ENCODE results near the gene SERP1.
"Not testable (repeated sequence)": the region's sequence is repeated elsewhere in the genome, so short reads cannot be mapped to it uniquely, and the experiment has no call there.

SERP1 gene

DNA sequence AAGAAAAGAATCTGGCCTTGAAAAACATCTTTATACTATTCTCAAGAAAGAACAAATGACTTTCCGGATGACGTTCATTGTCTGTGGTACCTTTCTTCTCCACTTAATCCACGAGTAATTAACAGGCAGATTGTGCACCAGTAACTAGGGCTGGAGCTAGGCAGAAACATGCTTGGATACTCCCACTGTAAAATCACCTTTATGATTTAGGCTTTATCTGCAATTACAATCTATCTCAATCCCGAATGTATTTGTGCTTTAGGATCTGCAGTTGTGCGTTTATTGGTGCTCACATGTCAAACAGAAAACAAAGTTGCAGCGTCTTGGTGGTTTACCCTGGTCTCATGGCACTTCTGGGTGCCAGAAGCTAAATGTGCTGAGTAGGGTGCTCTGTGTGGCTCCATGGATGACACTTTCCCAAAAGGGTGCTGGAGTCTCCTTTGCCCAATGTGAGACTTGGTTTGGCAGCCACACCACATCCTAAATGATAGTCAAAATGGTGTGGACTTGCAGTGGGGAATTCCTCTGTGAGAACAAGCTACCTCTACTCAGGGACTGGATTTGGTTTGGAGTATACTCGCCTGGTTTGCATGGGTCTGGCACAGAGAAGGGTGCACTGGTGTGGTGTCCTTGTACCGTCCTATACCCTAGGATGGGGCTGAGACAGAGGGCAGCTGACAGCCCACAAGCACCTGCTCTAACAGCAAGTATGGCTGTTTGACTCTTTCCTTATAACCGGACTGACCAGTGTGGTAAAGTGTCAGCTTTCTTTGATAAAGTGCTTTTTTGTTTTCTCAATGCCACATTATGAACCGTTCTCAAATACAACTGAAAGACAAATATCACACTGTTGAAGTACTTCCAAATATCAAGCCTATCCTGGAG, 7.7 kb downstream of the SERP1 start:
- DNase-seq: no peak

DNA sequence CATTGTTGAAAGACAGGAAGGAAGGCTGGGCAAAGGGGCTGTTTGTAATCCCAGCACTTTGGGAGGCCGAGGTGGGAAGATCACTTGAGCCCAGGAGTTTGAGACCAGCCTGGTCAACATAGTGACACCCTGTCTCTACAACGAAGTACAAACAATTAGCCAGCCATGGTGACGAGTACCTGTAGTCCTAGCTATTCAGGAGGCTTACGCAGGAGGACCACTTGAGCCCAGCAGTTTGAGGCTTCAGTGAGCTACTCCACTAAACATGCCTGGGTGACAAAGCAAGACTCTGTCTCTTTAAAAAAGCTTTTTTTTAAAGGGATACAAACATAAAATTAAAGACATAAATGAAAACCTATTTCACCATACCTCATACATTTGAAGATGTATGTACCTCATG, 11.1 kb downstream of the SERP1 start:
- DNase-seq: no peak

DNA sequence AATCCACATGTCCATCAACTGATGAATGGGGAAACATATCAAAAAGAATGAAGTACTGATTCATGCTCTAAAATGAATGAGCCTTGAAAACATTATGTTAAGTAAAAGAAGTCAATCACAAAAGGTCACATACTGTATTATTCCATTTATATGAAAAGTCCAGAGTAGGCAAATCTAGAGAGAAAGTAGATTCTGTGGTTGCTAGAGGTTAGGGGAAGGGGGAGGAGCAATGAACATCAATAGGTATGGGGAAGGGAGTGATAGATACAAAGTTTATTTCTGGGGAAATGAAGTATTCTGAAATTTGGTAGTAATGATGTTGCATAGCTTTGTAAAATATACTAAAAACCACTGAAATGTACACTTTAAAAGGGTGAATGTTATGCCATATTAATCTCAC, 14.5 kb downstream of the SERP1 start:
- no peak for DNase-seq

DNA sequence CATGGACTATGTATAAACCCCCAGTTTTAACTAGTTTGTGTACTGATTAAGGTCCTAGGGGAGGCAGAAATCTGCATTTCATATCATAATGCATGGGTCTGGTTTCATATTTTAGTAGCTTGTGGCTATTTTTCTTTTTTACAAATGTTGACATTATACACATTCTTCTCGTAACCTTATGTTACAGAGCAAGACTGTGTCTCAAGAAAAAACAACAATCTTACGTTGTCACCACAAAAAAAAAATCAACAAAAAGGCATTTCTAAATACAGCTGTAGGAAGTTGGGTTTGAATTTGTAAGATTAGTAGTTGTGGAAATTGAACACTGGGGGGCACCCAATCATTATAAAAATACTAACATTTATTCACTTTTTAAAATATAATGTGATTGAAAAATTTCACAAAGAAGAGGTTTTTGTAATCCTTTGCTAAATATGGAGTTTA, 17.9 kb downstream of the SERP1 start:
- DNase-seq: no peak

DNA sequence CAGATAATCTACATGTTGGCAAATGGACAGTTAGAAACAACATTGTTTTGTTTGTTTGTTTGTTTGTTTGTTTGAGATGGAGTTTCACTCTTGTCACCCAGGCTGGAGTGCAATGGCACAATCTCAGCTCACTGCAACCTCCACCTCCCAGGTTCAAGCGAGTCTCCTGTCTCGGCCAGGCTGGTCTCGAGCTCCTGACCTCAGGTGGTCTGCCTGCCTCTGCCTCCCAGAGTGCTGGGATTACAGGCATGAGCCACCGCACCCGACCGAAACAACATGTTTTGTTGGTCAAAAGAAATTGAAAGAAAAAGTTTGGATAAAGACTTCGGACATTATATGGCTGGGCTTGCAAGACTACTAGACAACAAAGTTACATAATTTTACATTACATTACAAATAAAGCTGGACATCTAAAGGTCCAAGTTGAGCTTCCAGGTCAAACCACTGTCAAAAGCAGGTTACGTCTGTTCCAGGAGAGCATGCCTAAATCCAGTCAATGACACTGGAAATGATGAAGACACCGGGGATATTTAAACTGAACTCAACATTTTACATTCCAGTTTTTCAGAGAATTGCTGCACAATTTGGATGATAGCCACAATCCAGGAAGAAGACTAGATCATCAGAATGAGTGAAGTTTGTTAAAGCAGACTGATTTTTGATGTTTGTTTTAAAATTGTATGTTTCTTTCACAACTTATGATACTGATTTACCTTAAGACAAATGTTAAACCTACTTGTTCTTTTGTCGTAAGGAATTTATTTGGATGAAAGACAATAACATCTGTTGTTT, 18.6 kb downstream of the SERP1 start:
- DNase-seq: no peak

DNA sequence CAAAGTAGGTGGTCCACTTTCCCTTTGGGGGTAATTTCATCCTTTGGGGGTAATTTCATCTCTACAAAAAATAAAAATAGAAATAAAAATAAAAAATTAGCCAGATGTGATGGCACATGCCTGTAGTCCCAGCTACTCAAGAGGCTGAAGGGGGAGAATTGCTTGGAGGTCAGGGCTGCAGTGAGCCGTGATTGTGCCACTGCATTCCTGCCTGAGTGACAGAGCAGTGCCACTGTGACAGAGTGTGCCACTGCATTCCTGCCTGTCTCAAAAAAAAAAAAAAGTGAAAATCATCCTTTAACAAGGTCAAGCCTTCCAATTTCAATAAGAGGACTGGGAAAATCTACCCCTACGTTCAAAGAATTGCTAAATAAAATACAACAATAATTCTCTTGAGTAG, 22.8 kb downstream of the SERP1 start:
- DNase-seq: no peak

DNA sequence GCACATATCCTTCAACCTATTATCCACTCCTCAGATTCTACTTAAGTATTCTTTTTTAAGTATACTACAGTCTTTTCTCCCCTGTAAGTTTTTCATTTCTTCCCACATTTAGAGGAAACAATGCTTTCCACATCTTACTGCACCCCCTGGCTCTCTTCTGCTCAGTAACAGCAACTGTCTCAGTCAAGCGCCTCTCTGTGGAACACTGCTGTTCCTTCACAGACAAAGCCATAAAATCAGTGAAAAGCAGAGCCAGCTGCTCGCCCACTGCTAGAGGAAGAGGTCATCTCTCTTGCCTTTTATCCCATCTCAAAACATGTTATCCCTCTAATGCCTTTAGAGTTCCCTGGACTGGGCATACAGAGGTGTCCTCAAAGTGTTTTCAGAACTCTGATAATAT, 24.8 kb downstream of the SERP1 start:
- no peak for DNase-seq

DNA sequence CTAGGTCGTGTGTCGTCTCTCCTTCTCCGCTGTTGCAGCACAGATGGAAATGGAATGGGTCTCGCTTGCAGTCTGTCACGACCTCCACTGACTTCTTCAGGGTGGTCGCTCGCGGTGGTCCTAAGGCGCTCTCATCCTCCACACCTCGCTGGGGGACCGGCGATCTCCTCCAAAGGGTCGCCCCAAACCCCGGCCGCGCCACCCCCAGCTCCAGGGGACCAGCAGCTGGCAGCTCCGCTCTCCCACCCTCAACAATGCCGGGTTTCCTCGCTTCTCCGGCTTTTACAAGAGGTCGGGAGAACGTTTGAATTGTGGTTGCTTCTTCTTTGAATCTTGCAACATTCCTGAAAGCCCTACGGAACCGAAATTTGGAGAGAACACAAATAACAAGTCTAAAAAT, 25.9 kb downstream of the SERP1 start:
- DNase-seq: no peak

DNA sequence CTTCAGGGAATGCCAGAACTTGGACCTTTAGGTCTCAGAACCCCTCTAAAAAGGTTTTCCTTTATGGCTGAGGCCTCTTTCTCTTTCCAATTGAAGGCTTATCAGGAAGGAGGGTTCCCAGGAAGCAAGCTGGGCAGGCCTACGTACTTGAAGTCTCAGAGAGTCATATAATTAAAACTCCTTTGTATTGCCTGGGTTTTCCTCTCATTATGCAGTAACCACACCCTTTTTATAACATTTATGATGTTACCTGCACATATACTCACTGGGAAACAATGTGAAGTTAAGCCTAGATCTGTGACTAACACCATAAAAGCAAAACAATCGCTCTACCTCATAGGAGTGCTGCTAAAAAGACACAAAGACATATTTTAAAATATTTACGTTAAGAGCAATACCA, 27.3 kb downstream of the SERP1 start:
- no peak for DNase-seq

DNA sequence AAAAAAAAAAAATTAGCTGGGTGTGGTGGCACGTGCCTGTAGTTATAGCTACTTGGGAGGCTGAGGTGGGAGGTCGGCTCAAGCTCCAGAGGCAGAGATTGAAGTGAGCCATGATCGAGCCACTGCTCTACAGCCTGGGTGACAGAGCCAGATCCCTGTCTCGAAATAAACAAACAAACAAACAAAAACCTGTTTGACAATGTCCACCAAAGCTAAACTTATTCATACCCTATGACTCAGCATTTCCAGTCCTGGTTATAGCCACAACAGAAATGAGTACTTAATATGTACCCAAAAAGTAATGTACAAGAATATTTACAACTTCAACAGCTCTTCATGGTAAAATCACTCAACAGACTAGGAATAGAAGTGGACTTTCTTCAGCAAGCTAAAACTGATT, 31.1 kb downstream of the SERP1 start:
- DNase-seq: no peak

DNA sequence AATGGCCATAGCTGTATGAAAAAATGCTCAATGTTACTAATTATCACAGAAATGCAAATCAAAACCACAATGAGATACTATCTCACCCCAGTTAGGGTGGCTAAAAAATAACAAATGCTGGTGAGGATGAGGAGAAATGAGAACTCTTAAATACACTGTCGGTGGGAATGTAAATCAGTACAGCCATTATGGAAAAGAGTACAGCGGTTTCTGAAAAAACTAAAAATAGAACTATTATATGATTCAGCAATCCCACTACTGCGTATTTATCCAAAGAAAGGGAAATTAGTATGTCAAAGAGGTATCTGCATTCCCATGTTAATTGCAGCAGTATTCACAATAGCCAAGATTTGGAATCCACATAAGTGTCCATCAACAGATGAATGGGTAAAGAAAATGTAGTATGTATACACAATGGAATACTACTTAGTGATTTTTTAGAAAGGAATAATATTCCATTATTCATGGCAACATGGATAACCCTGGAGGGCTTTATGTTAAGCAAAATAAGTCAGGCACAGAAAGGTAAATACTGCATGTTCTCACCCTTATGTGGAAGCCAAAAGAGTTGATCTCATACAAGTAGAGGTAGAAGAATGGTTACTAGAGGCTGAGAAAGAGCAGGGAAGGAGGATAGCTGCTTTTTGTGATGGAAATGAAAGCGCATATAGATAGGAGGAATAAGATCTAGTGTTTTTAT, 35.0 kb downstream of the SERP1 start:
- no peak for DNase-seq

DNA sequence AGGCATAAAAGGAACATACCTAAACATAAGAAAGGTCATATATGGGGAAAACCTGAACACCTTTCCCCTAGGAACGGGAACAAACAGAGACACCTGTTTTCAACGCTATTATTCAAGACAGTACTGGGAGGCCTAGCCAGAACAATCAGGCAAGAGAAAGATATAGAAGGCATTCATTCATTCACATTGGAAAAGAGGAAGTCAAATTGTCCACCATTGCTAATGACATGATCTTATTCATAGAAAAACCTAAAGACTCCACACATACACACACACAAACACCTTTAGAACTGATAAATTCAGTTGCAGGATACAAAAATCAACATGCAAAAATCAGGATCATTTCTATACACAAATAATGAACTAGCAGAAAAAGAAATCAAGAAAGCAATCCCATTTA, 36.5 kb downstream of the SERP1 start:
- DNase-seq: no peak

DNA sequence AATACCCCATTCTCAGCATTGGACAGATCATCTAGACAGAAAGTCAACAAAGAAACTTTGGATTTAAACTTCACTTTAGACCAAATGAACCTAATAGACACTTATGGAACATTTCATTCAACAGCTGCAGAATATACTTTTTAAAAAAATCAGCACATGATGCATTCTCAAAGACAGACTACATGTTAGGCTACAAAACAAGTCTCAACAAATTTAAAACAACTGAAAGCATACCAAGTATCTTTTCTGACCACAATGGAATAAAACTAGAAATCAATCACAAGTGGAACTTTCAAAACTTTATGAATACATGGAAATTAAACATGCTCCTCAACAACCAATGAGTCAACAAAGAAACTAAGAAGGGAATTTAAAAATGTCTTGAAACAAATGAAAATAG, 37.9 kb downstream of the SERP1 start:
- no peak for DNase-seq

DNA sequence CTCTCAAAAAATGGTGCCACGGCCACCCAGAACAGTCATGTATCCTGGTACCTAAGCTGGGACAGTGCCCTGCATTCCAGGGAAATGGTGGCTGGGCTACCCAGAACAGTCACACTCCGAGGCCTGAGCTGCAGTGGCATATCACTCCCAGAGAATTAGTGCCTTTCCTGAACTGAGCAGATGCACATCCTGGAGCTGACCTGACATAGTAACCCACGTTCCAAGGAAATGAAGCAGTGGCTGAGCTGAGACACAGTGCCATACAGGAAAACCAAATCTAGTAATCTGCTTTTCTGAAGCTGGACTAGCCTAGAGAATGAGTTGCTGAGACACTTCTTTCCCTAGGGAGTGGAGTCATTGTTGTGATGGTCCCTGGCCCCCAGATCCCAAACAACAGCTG, 41.8 kb downstream of the SERP1 start:
- no peak for DNase-seq

DNA sequence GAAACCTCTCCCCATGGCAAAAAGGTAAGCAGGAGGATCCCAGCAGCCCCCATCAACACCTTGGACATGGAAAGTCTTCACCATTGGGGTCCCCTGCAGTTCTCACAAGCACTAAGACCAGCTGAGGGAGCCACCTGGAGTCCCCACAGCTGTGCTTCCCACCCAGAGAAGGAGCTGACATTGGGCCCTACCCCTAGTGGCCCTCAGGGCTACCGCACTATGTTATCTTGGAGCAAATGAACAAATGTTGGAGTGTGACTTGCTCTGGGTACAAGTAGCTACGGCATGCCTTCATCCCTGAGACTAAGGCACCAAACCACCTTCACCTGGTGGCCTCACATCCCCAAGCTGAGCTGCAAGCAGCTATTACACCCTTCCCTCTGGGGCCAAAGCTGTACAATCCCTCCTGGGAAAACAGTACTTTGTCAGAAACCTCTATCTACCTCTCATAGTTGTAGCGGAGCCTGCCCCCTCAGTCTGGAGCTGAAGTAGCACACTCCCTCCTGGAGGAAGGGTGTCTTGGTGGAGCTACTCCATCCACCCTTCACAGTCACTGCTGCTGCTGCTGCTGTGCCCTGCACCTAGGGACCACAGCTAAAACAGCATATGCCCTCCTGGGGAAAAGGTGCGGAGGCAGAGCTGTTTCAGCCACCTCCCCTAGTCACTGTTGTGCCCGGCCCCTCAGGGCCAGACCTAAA, 42.7 kb downstream of the SERP1 start:
- no peak for DNase-seq

DNA sequence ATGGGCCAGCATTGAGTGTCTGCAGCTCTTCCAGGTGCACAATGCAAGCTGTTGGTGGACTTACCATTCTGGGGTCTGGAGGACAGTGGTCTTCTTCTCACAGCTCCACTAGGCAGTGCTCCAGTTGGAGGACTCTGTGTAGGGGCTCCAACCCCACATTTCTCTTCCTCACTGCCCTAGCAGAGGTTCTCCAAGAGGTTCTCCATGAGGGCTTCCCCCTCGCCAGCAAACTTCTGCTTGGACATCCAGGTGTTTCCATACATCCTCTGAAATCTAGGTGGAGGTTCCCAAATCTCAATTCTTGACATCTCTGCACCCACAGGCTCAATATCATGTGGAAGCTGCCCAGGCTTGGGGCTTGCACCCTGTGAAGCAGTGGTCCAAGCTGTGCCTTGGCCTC, 45.3 kb downstream of the SERP1 start:
- DNase-seq: not testable (repeated sequence)

DNA sequence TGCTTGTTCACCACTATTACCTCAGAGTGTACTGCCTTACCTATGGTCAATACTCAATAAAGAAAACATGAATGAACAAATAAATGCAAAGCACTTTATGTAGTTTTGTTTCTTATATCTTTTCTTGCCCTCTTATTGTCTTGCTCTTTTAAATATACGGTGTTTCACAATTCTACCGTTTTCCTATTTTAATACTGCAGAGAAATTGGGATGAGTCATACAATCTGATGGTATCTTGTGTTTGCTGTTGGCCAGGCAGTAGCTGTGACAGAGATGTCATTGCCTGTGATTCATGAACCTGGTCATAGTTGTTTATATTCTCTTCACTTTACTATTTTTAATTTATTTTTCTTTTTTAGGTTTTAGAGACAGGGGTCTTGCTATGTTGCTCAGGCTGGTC, 48.3 kb downstream of the SERP1 start:
- DNase-seq: no peak

DNA sequence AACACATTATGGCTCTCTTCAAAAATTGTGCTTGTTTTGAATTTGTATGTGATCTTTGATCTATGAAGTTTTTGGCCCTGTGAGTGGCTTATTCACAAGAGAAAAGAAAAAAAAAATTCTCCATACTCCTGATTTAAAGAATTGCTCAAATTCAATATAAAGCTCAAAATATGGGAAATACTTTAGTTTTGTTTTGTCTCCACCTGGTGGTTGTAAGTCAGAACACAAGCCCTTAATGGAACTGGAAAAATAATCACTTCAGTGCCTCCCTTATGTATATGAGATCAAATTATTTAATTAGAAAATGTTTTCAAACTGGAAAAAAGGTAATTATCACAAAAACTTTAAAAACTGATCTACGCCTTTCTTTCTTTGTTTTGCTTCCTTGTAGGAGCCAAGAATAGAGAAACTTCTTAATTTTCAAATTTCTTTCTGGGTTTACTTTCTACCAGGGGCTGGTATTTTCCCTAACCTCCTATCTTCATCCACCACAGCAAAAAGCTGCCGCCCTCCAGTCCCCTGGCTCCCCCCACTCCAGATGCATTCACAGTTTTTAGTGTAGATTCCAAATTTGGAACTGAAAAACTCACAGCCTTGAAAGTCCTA, 50.6 kb downstream of the SERP1 start:
- DNase-seq: no peak

DNA sequence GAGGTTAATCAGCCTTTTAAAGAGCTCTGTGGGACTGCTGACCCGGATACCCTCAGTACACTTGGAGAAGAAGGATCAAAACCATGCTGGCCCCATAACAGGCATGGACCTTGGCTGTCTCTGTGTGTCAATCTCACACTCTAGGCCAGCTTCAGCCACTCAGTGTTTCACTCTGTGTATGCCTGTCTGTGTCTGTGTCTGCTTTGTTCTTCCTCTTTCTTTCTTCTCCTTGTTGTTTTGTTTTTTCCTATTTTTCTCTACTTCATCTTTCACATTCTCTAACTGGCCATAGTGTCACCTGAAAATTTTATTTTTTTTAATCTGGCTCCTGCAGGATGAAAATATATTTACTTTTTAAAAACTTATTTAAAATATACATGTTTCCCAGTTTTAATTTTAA, 51.1 kb downstream of the SERP1 start:
- no peak for DNase-seq

DNA sequence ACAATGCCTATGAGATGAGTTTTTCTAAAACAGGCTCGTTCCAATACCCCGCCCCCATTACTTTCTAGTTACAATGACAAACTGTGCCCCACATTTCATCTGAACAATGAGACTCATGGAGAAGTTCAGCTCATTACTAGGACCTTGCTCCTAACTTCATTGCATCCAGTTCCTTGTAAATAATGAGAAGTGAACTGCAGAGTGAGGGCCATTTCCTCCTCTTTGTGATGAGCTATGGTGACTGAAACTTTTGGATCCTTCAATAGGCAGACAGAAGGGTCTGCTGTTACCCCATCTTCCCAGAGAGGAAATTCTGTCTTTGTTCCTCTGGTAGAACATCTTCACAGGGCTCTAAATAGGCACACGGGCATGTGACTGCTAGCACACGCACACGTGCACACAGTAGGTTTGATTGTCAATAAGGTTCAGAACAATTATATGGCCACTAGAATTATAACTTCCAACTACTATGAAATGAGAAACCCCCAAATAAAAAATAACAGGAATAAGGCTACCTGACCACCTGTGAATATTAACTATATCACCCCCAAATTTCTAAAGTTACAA, 51.8 kb downstream of the SERP1 start:
- no peak for DNase-seq

All from activated naive CD4-positive, alpha-beta T cell treated with anti-CD3 and anti-CD28 coated beads, Interleukin-2, amount 50 U/mL, for 16 hours (primary cell).